Testis (tissue), 2 donors: Measurements from ENCODE around the gene SLU7.

ENCODE experiments used
- POLR2A ChIP-seq: fragments of 450-650 bp; IDR thresholded peaks from one replicate; pipeline ENCODE4 v1.6.1; 2017; ENCODE audit warnings: antibody characterized with exemption, mild to moderate bottlenecking, moderate library complexity
- TF ChIP-seq, protein P1 (sequence below), 3 experiments: fragments of 450-650 bp in 2 of 3; fragments of 200-600 bp in 1 of 3; sonication (generic) in 1 of 3; IDR thresholded peaks; one replicate each; pipeline ENCODE4 v1.5.1; 2016 to 2019; ENCODE audit warnings: antibody characterized with exemption in 3 of 3, mild to moderate bottlenecking in 2 of 3, moderate library complexity in 1 of 3

GRCh38 chr5:160466116-160466515 is 47.2 kb upstream of the SLU7 start:
- TF ChIP-seq, protein P1, sequence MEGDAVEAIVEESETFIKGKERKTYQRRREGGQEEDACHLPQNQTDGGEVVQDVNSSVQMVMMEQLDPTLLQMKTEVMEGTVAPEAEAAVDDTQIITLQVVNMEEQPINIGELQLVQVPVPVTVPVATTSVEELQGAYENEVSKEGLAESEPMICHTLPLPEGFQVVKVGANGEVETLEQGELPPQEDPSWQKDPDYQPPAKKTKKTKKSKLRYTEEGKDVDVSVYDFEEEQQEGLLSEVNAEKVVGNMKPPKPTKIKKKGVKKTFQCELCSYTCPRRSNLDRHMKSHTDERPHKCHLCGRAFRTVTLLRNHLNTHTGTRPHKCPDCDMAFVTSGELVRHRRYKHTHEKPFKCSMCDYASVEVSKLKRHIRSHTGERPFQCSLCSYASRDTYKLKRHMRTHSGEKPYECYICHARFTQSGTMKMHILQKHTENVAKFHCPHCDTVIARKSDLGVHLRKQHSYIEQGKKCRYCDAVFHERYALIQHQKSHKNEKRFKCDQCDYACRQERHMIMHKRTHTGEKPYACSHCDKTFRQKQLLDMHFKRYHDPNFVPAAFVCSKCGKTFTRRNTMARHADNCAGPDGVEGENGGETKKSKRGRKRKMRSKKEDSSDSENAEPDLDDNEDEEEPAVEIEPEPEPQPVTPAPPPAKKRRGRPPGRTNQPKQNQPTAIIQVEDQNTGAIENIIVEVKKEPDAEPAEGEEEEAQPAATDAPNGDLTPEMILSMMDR (IDR thresholded peaks at IDR 0.05) = no peak
- TF ChIP-seq POLR2A = no peak
